T-cell (primary cell): ENCODE results near the gene GNAO1. TPM values are rescaled to one million over a fixed set of nuclear protein-coding genes. Genes with fewer than 3 reads are reported as not detected.

Source experiments
- ATAC-seq, 4 experiments: fragments of 200-7000 bp in 3 of 4; fragments of 150-1000 bp in 1 of 4; cut with Tn5 transposase; replicated peaks in 1 of 4; 1 replicate in 3 of 4; 2 replicates in 1 of 4; pipeline ENCODE4 v1.10.0; 2021; ENCODE audit warnings: moderate library complexity in 3 of 4, mild to moderate bottlenecking in 2 of 4, moderate number of reproducible peaks in 1 of 4
- CTCF ChIA-PET, 2 donors: fragments of 300-600 bp; sonication (Branson Sonifier 250); formaldehyde crosslinking; loops; one replicate each; lab custom pipeline; 2022; ENCODE audit warnings: antibody characterized with exemption in 2 of 2; lab: Charles Lee
- POLR2A ChIA-PET, 2 donors: fragments of 300-600 bp; sonication (Branson Sonifier 250); formaldehyde crosslinking; loops; one replicate each; lab custom pipeline; 2022; ENCODE audit warnings: antibody characterized with exemption in 2 of 2; lab: Charles Lee
- DNase-seq, 35 experiments: peaks; one replicate each; pipeline versions ENCODE4 v3.0.0 to v3.0.0-alpha.2; 2013 to 2023
- H3K27ac ChIP-seq: one replicate; pipeline ENCODE4 v1.5.1; 2013; ENCODE audit warnings: low read length
- H3K27me3 ChIP-seq, 2 experiments: replicated peaks in 1 of 2; 1 replicate in 1 of 2; 2 replicates in 1 of 2; pipeline versions ENCODE4 v1.6.1 to v1.7.0; 2013; ENCODE audit warnings: low read length in 1 of 2, mixed read lengths in 1 of 2; ENCODE audit not compliant: control insufficient read depth in 2 of 2, insufficient read depth in 2 of 2; ENCODE audit errors: extremely low read depth in 1 of 2
- H3K36me3 ChIP-seq, 2 donors: 1 replicate in 1 of 2; 2 replicates in 1 of 2; pipeline versions ENCODE4 v1.6.1 to v1.7.0; 2013; ENCODE audit warnings: low read length in 1 of 2; ENCODE audit not compliant: control insufficient read depth in 2 of 2, insufficient read depth in 1 of 2; ENCODE audit errors: extremely low read depth in 1 of 2
- H3K4me1 ChIP-seq, 2 experiments: 1 replicate in 1 of 2; 2 replicates in 1 of 2; pipeline versions ENCODE4 v1.6.1 to v1.7.0; 2013; ENCODE audit warnings: low read length in 2 of 2, mixed read lengths in 1 of 2; ENCODE audit not compliant: insufficient read depth in 2 of 2, control insufficient read depth in 1 of 2; ENCODE audit errors: extremely low read depth in 1 of 2
- H3K4me3 ChIP-seq, 2 donors: 1 replicate in 1 of 2; 2 replicates in 1 of 2; pipeline versions ENCODE4 v1.5.1 to v1.7.0; 2013; ENCODE audit warnings: mild to moderate bottlenecking in 2 of 2, low read length in 1 of 2, moderate library complexity in 1 of 2; ENCODE audit not compliant: control insufficient read depth in 1 of 2; ENCODE audit errors: extremely low read depth in 1 of 2
- H3K9me3 ChIP-seq: 2 replicates; pipeline ENCODE4 v1.7.0; 2013
- H3K27ac Mint-ChIP-seq, 2 donors: one replicate each; pipeline ENCODE4 v1.8.0; 2020 to 2021; ENCODE audit warnings: mild to moderate bottlenecking in 2 of 2, mixed read lengths in 2 of 2
- H3K27me3 Mint-ChIP-seq, 2 donors: one replicate each; pipeline ENCODE4 v1.8.0; 2021 to 2022; ENCODE audit warnings: mixed read lengths in 2 of 2
- H3K36me3 Mint-ChIP-seq: one replicate; pipeline ENCODE4 v1.8.0; 2021; ENCODE audit warnings: mixed read lengths
- H3K4me1 Mint-ChIP-seq, 3 donors: one replicate each; pipeline ENCODE4 v1.8.0; 2020 to 2022; ENCODE audit warnings: mixed read lengths in 3 of 3, mild to moderate bottlenecking in 1 of 3
- H3K4me3 Mint-ChIP-seq, 3 donors: one replicate each; pipeline ENCODE4 v1.8.0; 2020 to 2022; ENCODE audit warnings: mild to moderate bottlenecking in 3 of 3, mixed read lengths in 3 of 3, moderate library complexity in 3 of 3
- H3K9me3 Mint-ChIP-seq, 3 donors: one replicate each; pipeline ENCODE4 v1.8.0; 2020 to 2022; ENCODE audit warnings: mixed read lengths in 3 of 3
- WGBS: methylation state at CpG from one replicate; pipeline ENCODE4 v1.1.5; 2013; ENCODE audit warnings: missing lambda C conversion rate; ENCODE audit not compliant: insufficient coverage; 5-methylcytosine and 5-hydroxymethylcytosine counted together
- total RNA-seq, 35 experiments: library from RNA in 6 of 35; stranded (reverse) in 6 of 35; fragments of 120-200 nt in 1 of 35; gene quantifications; one replicate each; pipeline versions ENCODE4 v1.2.1 to v1.2.4 and lab custom pipeline; 2013 to 2026

GNAO1 gene
- total RNA-seq, 5 donors from 2014 or later (not counting 1 experiment from before 2014, with no cell fraction given): 3.9 to 14.2 (median 12.6) TPM

- no peaks in the 10 kb centered on the region for H3K36me3 ChIP-seq
- no peaks in the 10 kb centered on the region for H3K4me1 ChIP-seq
- H3K27me3 Mint-ChIP-seq: no peaks in the 10 kb centered on the region
- H3K9me3 ChIP-seq: no peaks in the 10 kb centered on the region
- ChIA-PET POLR2A (no interaction called here), CTCF (interaction anchor here in 1 of 2 donors (0.5 kb wide), 1 partner anchor 1484 kb away, joined by 6 read pairs; no protein-coding TSS in a partner anchor)
- WGBS: 91% methylated on average over 9 of the region's 18 CpGs
- H3K27ac ChIP-seq: no peak overlapping the region
- H3K4me3 ChIP-seq: no peak overlapping the region
- H3K4me3 Mint-ChIP-seq: no peak overlapping the region
- ATAC-seq: no peak
- no peaks in the 10 kb centered on the region for H3K4me1 Mint-ChIP-seq
- DNase-seq: no peak
- no peak overlapping the region for H3K27ac Mint-ChIP-seq
- no peaks in the 10 kb centered on the region for H3K27me3 ChIP-seq
- no peaks in the 10 kb centered on the region for H3K9me3 Mint-ChIP-seq
- no peaks in the 10 kb centered on the region for H3K36me3 Mint-ChIP-seq
Observed at GRCh38 chr16:56327071-56327928, 136.0 kb downstream of the GNAO1 start.

- Histone ChIP-seq H3K4me1 (no peaks in the 10 kb centered on the region), H3K27me3 (no peaks in the 10 kb centered on the region), H3K36me3 (no peaks in the 10 kb centered on the region), H3K27ac (no peak overlapping the region), H3K9me3 (no peaks in the 10 kb centered on the region), H3K4me3 (no peak overlapping the region)
- DNase-seq (no peak), ATAC-seq (no peak)
- Mint-ChIP-seq H3K36me3 (no peaks in the 10 kb centered on the region), H3K27ac (no peak overlapping the region), H3K4me1 (no peaks in the 10 kb centered on the region), H3K27me3 (no peaks in the 10 kb centered on the region), H3K4me3 (no peak overlapping the region), H3K9me3 (no peaks in the 10 kb centered on the region)
- 100% methylated on average over 2 of the region's 6 CpGs for WGBS
- ChIA-PET POLR2A (no interaction called here), CTCF (interaction anchor here in 1 of 2 donors (1.0 kb wide), 1 partner anchor 382 kb away, joined by 3 read pairs; no protein-coding TSS in a partner anchor)
Observed at GRCh38 chr16:56327929-56328258, 136.6 kb downstream of the GNAO1 start.

- ATAC-seq (no peak), DNase-seq (no peak)
- no peaks in the 10 kb centered on the region for H3K36me3 Mint-ChIP-seq
- no peak overlapping the region for H3K27ac Mint-ChIP-seq
- H3K4me1 Mint-ChIP-seq: no peaks in the 10 kb centered on the region
- no peaks in the 10 kb centered on the region for H3K4me1 ChIP-seq
- no peaks in the 10 kb centered on the region for H3K9me3 ChIP-seq
- 95% methylated on average over 18 of the region's 22 CpGs for WGBS
- no peaks in the 10 kb centered on the region for H3K27me3 Mint-ChIP-seq
- H3K4me3 Mint-ChIP-seq: no peak overlapping the region
- ChIA-PET POLR2A (interaction anchor here in 1 of 2 donors (0.7 kb wide), 1 partner anchor 9 kb away, joined by 3 read pairs; no protein-coding TSS in a partner anchor), CTCF (interaction anchor here in 1 of 2 donors (1.0 kb wide), 1 partner anchor 382 kb away, joined by 3 read pairs; no protein-coding TSS in a partner anchor)
- no peaks in the 10 kb centered on the region for H3K36me3 ChIP-seq
- H3K27ac ChIP-seq: no peak overlapping the region
- no peak overlapping the region for H3K4me3 ChIP-seq
- H3K27me3 ChIP-seq: no peaks in the 10 kb centered on the region
- no peaks in the 10 kb centered on the region for H3K9me3 Mint-ChIP-seq
Observed at GRCh38 chr16:56328276-56329022, 137.2 kb downstream of the GNAO1 start.

GRCh38 chr16:56329887-56330286, 138.6 kb downstream of the GNAO1 start:
- Histone ChIP-seq H3K4me1 (no peaks in the 10 kb centered on the region), H3K27me3 (no peaks in the 10 kb centered on the region), H3K27ac (no peak overlapping the region), H3K4me3 (no peak overlapping the region), H3K36me3 (no peaks in the 10 kb centered on the region), H3K9me3 (no peaks in the 10 kb centered on the region)
- H3K4me1 Mint-ChIP-seq: no peaks in the 10 kb centered on the region
- no peak overlapping the region for H3K27ac Mint-ChIP-seq
- CTCF ChIA-PET: no interaction called here
- no peak overlapping the region for H3K4me3 Mint-ChIP-seq
- WGBS: 88% methylated on average over 9 of the region's 9 CpGs
- no peak for DNase-seq
- no peaks in the 10 kb centered on the region for H3K36me3 Mint-ChIP-seq
- no peak for ATAC-seq
- POLR2A ChIA-PET: no interaction called here
- no peaks in the 10 kb centered on the region for H3K27me3 Mint-ChIP-seq
- H3K9me3 Mint-ChIP-seq: no peaks in the 10 kb centered on the region

GRCh38 chr16:56330476-56330875, 139.2 kb downstream of the GNAO1 start:
- H3K27ac ChIP-seq: no peak overlapping the region

GRCh38 chr16:56331399-56331798, 140.1 kb downstream of the GNAO1 start:
- Mint-ChIP-seq H3K27ac (no peak overlapping the region), H3K4me3 (no peak overlapping the region), H3K36me3 (no peaks in the 10 kb centered on the region), H3K9me3 (no peaks in the 10 kb centered on the region), H3K27me3 (no peaks in the 10 kb centered on the region), H3K4me1 (no peaks in the 10 kb centered on the region)
- Histone ChIP-seq H3K9me3 (no peaks in the 10 kb centered on the region), H3K4me1 (no peaks in the 10 kb centered on the region), H3K27me3 (no peaks in the 10 kb centered on the region), H3K36me3 (no peaks in the 10 kb centered on the region), H3K4me3 (no peak overlapping the region), H3K27ac (no peak overlapping the region)
- ChIA-PET POLR2A (interaction anchor here in 1 of 2 donors (0.6 kb wide), 1 partner anchor 250 kb away, joined by 3 read pairs; no protein-coding TSS in a partner anchor), CTCF (no interaction called here)
- ATAC-seq (no peak), DNase-seq (no peak)
- WGBS: 96% methylated on average over 5 of the region's 11 CpGs

More at GRCh38 chr16:56330476-56330875, 139.2 kb downstream of the GNAO1 start:
- no peak overlapping the region for H3K27ac Mint-ChIP-seq
- no peaks in the 10 kb centered on the region for H3K9me3 Mint-ChIP-seq
- no peak for DNase-seq
- ChIA-PET POLR2A (no interaction called here), CTCF (interaction anchor here in 1 of 2 donors (0.6 kb wide), 1 partner anchor 252 kb away, joined by 5 read pairs; no protein-coding TSS in a partner anchor)
- Histone ChIP-seq H3K36me3 (no peaks in the 10 kb centered on the region), H3K9me3 (no peaks in the 10 kb centered on the region), H3K4me3 (no peak overlapping the region), H3K27me3 (no peaks in the 10 kb centered on the region), H3K4me1 (no peaks in the 10 kb centered on the region)
- 80% methylated on average over 2 of the region's 4 CpGs for WGBS
- no peak overlapping the region for H3K4me3 Mint-ChIP-seq
- H3K27me3 Mint-ChIP-seq: no peaks in the 10 kb centered on the region
- H3K36me3 Mint-ChIP-seq: no peaks in the 10 kb centered on the region
- H3K4me1 Mint-ChIP-seq: no peaks in the 10 kb centered on the region
- ATAC-seq: no peak
